Uterus (tissue), 2 donors: ENCODE data around the gene NRARP.

Source experiments
- CTCF ChIP-seq, 4 experiments: fragments of 200-600 bp in 2 of 4; fragments of 450-650 bp in 2 of 4; sonication (generic) in 2 of 4; IDR thresholded peaks; one replicate each; pipeline ENCODE4 v1.5.1; 2016 to 2019; ENCODE audit warnings: antibody characterized with exemption in 4 of 4, mild to moderate bottlenecking in 2 of 4, moderate library complexity in 1 of 4
- POLR2A ChIP-seq, 2 donors: fragments of 450-650 bp; IDR thresholded peaks; one replicate each; pipeline ENCODE4 v1.6.1; 2016; ENCODE audit warnings: antibody characterized with exemption in 2 of 2, mild to moderate bottlenecking in 1 of 2, moderate library complexity in 1 of 2

GRCh38 chr9:137309368-137310188, 7.5 kb upstream of the NRARP start:
- TF ChIP-seq CTCF (IDR thresholded peaks at IDR 0.05) (no peak), POLR2A (IDR thresholded peaks at IDR 0.05) (no peak)
